ENCODE measurements around the gene NEK7.
"Not testable (repeated sequence)": the region's sequence is repeated elsewhere in the genome, so short reads cannot be mapped to it uniquely, and the experiment has no call there.

NEK7 gene

DNA sequence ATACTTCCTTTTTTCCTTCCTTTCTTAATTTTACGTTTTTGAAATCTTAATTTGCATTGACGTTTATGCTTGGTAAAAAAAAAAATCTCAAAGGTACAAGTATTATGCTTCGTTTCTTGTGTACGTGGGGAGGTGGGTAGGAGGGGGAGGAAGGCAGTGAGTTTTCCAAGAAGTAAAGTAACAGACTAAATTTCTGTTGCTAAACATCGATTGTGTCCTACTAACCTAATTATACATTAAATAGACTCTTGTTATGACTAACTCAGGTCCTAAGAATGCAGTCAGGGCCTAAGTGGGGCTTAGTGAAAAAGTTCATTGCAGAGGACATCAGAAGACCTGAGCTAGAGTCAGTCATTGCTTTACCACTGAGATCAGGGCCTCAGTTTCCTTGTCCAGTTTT lies 17.5 kb downstream of the NEK7 start:
- no peak for DNase-seq

DNA sequence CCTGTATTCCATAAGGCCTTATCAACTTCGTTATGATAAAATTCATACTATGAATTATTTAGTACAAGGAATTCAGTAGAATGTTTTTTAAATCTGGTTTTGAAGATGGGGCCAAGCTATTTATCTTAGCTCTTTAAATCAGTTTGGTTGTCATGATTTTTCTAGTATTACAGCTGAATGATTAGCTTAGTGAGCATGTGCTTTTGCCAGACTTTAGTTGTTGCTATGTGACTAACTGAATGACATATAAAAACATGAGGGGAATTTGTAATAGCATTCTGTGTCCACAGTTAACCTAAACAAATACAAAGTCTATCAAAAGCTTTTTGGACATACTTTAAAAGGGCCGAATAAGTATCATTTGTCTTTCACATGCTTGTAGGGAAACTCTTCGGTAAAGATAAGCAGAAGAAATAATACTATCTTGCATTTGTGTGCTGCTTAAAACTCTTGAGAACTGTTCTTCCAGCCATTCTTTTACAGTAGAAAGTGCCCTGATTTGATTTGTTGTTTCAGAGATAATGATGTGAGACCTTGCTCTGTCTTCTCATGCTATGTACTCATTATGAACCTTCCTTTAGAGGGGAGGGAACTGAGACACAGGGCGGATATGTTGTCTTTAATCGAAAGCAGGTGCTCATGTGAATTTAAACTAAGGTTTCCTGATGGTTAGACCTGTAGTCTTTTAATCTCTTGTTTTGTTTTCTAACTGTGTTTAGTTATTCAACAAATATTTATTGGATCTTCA lies 18.8 kb downstream of the NEK7 start:
- DNase-seq, result no peak

- no peak for DNase-seq
Observed at GRCh38 chr1:198176179-198176578, 19.4 kb downstream of the NEK7 start.

- no peak for DNase-seq
Observed at GRCh38 chr1:198177546-198177945, 20.7 kb downstream of the NEK7 start.

DNA sequence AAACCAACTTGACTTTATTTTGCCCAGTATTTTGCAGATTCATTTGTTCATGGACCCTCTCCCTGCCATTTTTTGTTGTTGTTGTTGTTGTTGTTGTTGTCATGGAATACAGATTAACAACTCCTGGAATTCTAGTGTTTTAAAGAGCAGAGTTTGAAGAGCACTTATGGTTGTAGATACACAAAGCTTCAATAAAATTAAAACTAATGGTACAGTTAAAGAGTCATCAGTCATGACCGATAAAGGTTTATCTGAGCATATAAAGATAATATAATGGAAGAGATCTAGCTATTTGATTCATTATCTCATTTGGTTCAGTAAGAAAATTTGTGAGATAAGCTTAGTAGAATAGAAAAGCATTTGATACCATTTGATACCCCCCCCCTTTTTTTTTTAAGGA lies 21.8 kb downstream of the NEK7 start:
- DNase-seq, result no peak

DNA sequence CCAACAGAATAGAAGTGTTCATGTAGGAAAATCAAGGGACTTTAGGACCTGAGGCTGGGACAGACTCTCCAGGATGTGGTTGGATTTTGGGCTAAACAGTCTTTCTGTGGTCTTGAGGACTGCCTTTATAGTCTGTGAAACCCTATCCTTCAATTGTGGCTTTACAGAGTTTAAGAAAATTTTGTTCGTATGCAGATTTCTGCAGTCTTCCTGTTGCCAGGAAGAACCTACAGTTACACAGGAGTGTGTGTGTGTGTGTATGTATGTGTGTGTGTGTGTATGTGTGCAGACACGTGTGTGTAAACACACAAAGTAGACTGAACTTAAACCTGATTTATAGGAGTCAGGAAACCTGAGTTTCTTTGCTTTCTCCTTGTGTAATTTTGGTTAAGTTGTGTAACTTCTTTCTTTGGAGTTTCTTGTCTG lies 22.8 kb downstream of the NEK7 start:
- no peak for DNase-seq

DNA sequence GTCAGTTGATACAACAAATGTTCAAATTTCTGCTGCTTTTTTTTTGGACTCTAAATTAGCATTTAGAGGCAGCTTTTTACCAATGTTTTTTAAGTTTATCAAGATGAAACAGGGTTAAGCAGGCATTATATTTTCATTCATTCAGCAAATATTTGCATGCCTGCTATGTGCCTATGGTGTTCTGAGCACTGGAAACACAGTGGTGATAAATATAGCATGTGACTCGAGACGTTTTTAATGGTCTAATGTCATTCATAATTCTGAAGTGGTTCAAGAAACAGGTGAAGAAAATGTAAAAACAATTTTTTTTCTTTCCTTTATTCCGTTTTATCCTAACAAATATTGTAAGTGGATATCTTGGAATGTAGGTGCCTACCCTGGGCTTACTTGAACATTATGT lies 26.8 kb downstream of the NEK7 start:
- DNase-seq, result no peak

- no peak for DNase-seq
Observed at GRCh38 chr1:198184516-198184915, 27.7 kb downstream of the NEK7 start.

- DNase-seq, result no peak
Observed at GRCh38 chr1:198185146-198185545, 28.3 kb downstream of the NEK7 start.

DNA sequence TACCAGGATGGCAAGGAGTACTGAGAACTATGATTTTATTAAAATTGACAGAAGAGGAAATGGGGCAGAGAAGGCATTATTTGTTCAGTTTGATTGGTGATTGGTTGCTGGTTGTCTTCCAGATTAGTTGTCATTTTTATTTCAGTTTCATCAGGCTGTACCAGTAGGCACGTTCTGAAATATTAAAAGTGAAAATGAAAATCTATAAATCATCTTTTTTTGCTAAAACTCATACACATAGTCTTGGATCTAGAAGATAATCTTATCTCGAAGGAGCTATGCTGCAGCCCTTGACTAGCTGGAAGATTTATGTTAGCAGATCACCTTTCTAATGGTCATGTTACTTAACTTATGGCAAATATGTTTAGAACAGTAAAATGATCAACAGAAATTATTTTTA lies 29.0 kb downstream of the NEK7 start:
- DNase-seq, result no peak

- no peak for DNase-seq
Observed at GRCh38 chr1:198186916-198187580, 30.2 kb downstream of the NEK7 start.

- DNase-seq, result no peak
Observed at GRCh38 chr1:198187973-198188588, 31.3 kb downstream of the NEK7 start.

DNA sequence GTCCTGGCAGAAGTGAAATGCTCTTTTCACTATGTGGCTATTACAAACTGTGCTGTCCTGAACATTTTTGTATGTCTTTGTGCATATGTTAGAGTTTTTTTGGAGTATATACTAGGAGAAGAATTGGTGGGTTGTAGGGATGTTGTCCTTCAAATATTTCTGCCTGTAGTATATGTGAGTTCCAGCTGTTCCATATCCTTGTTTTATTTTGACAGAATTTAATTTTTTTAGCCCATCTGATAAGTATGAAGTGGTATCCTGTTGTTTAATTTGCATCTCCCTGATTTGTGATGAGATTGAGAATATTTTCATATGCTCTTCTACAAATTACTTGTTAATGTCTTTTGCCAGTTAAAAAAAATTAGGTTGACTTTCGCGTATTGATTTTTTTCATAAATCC lies 34.3 kb downstream of the NEK7 start:
- no peak for DNase-seq

- DNase-seq, result not testable (repeated sequence)
Observed at GRCh38 chr1:198193871-198194270, 37.1 kb downstream of the NEK7 start.

- no peak for DNase-seq
Observed at GRCh38 chr1:198196630-198197029, 39.8 kb downstream of the NEK7 start.

DNA sequence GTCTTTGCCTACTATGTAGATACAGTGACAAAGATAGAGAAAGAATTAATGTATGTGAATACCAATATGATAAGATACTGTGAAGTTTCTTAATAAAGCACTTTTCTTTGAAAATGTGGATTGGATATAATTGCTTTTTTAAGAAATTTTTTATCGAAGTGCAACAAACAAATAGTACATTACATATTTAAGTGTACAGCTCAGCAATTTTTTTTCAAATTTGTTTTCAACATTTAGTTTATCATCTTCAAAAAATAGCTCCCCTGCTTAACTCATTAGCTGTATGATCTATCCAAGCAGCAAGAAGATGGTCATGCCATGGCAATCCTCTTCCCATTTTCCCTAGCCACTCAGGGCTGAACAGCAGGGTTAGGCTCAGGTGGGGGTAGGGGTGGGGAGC lies 40.5 kb downstream of the NEK7 start:
- DNase-seq, result no peak

DNA sequence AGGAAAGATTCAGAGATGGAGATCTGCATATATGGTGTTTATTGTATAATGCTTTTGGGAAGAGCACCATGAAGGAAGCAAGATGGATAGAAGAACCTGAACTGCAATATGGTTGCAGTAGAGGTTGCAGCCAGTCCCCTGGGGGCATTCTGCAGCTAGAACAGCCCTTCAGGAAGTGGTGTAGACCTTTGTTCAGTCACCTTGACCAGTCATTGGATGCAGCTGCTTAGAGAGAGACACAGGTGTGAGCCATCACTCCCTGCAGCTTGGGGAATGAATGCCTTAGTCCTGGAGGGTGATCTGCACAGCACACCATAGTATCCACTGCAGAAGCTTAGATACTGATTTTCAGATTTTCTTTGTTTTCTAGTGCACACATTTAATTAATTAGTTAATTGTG lies 42.3 kb downstream of the NEK7 start:
- no peak for DNase-seq

DNA sequence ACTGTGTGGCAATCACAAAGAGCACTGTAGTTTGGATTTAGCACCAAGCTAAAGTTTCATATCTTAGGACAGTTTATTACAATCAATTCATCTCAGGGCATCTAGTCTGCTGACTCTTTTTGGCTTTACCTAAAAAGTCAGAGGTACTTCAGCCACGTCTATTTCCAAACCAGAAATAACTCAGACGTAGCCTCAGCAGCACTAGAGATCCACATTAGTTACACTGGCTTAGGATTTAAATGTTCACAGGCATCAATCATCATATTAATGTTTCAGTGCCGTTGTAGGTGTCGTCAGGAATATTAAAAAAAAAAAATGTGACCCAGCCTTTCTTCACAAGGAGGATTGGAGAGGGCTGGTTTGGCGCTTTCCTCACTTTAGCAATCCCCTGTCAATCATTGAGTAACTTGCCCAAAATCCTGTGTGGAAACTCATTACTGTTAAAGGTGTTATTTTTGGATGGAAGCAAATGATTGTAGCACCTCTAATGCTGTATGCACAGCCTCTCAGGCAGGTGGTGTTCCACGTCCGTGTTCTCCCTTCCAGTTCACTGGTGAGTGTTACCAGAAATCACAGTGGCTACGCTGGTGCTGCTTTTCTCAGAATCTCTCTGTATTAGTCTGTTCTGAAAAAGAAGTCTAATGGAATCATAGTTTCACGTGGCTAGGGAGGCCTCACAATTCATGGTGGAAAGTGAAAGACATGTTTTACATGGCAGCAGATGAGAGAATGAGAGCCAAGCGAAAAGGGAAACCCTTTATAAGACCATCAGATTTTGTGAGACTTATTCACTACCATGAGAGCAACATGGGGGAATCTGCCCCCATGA lies 45.4 kb downstream of the NEK7 start:
- DNase-seq, result no peak

DNA sequence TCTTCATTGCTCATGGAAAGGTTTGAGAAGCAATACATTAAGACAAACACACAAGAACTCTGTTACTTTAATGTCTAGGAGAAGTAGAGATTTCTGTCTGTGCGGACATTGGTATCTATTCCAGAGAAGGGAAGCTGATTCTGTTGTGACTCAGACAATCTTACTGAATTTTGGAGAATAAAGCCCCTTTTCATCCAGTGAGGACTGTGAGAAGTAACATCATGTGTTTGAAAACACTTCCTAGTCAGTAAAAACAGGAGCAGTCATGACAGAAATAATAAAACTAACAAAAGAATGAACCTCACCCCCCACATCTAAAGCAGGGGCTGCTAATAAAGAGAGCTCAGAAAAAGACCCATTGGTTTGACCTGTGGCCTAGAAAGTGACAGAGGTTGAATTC lies 46.6 kb downstream of the NEK7 start:
- no peak for DNase-seq

GRCh38 chr1:198205016-198205684 lies 48.4 kb downstream of the NEK7 start:
- DNase-seq, result no peak

GRCh38 chr1:198206292-198206691 lies 49.5 kb downstream of the NEK7 start:
- DNase-seq, result no peak

GRCh38 chr1:198211696-198212095 lies 54.9 kb downstream of the NEK7 start:
- no peak for DNase-seq

GRCh38 chr1:198212126-198212525 lies 55.3 kb downstream of the NEK7 start:
- DNase-seq, result no peak

Data from NCI-H510A (cell line).